IMR-90 (cell line): ENCODE measurements around the gene ESD. TPM values are rescaled to one million over a fixed set of nuclear protein-coding genes. Genes with fewer than 3 reads are reported as not detected.

Experiments used
- ATAC-seq: fragments of 200-7000 bp; cut with Tn5 transposase; 2 replicates; pipeline ENCODE4 v1.9.1; 2020; ENCODE audit warnings: low read depth, mild to moderate bottlenecking, moderate library complexity
- BruUV-seq: library from RNA; stranded (reverse); fragments of 400-500 nt; replicated peaks from 2 replicates; lab custom pipeline; 2021; lab: Mats Ljungman, UMichigan
- CTCF ChIA-PET: fragments of 300-600 bp; formaldehyde crosslinking; extraction: SDS; loops from one replicate; lab custom pipeline; 2021; ENCODE audit warnings: antibody characterized with exemption; lab: Yijun Ruan, JAX
- POLR2A ChIA-PET: fragments of 300-600 bp; sonication (Branson Sonifier 250); formaldehyde crosslinking; loops from one replicate; lab custom pipeline; 2022; ENCODE audit warnings: antibody characterized with exemption; ENCODE audit not compliant: unreplicated experiment; lab: Charles Lee
- DNase-seq: peaks from one replicate; pipeline ENCODE4 v3.0.0; 2013
- H2AFZ ChIP-seq: replicated peaks from 2 replicates; pipeline ENCODE3; 2013; ENCODE audit warnings: low read length, mild to moderate bottlenecking; ENCODE audit not compliant: poor library complexity
- H2AK5ac ChIP-seq: 2 replicates; pipeline ENCODE4 v1.6.1; 2013; ENCODE audit warnings: low read depth, low read length, inconsistent platforms
- H2AK9ac ChIP-seq: replicated peaks from 2 replicates; pipeline ENCODE3; 2013; ENCODE audit warnings: mild to moderate bottlenecking, low read depth, low read length, moderate library complexity; ENCODE audit not compliant: poor library complexity
- H2BK120ac ChIP-seq: 2 replicates; pipeline ENCODE4 v1.6.1; 2013; ENCODE audit warnings: low read depth, low read length, inconsistent platforms
- H2BK15ac ChIP-seq: 3 replicates; pipeline ENCODE4 v1.6.1; 2013; ENCODE audit warnings: low read depth, low read length, inconsistent platforms
- H2BK20ac ChIP-seq: 2 replicates; pipeline ENCODE4 v1.6.1; 2013; ENCODE audit warnings: low read depth, mild to moderate bottlenecking, inconsistent platforms, low read length, moderate library complexity
- H2BK5ac ChIP-seq: 2 replicates; pipeline ENCODE4 v1.6.1; 2013; ENCODE audit warnings: mild to moderate bottlenecking, low read depth, low read length, inconsistent platforms; ENCODE audit not compliant: poor library complexity, severe bottlenecking
- H3K14ac ChIP-seq: replicated peaks from 2 replicates; pipeline ENCODE4 v1.6.1; 2013; ENCODE audit warnings: low read depth, low read length, inconsistent platforms
- H3K18ac ChIP-seq: 2 replicates; pipeline ENCODE4 v1.6.1; 2013; ENCODE audit warnings: low read depth, low read length, control low read depth
- H3K23ac ChIP-seq: 2 replicates; pipeline ENCODE4 v1.6.1; 2013; ENCODE audit warnings: low read depth, low read length, inconsistent platforms
- H3K27ac ChIP-seq: 2 replicates; pipeline ENCODE4 v1.5.1; 2013; ENCODE audit warnings: mild to moderate bottlenecking, control low read depth, low read length; ENCODE audit not compliant: insufficient read depth
- H3K27me3 ChIP-seq: 2 replicates; pipeline ENCODE4 v1.6.1; 2013; ENCODE audit warnings: low read length; ENCODE audit not compliant: control insufficient read depth, insufficient read depth
- H3K36me3 ChIP-seq: 2 replicates; pipeline ENCODE4 v1.6.1; 2013; ENCODE audit warnings: low read length, mixed read lengths; ENCODE audit not compliant: control insufficient read depth, insufficient read depth
- H3K4ac ChIP-seq: 2 replicates; pipeline ENCODE4 v1.6.1; 2013; ENCODE audit warnings: low read depth, low read length, inconsistent platforms
- H3K4me1 ChIP-seq: 2 replicates; pipeline ENCODE4 v1.6.1; 2013; ENCODE audit warnings: low read length, mixed read lengths; ENCODE audit not compliant: control insufficient read depth, insufficient read depth
- H3K4me2 ChIP-seq: 2 replicates; pipeline ENCODE4 v1.6.1; 2013; ENCODE audit warnings: low read depth, mild to moderate bottlenecking, control low read depth, low read length, moderate library complexity
- H3K4me3 ChIP-seq: 2 replicates; pipeline ENCODE4 v1.5.1; 2013; ENCODE audit warnings: low read depth, mild to moderate bottlenecking, control low read depth, low read length, moderate library complexity; ENCODE audit not compliant: insufficient read depth
- H3K56ac ChIP-seq: 2 replicates; pipeline ENCODE4 v1.6.1; 2013; ENCODE audit warnings: low read length, inconsistent platforms; ENCODE audit not compliant: insufficient read depth; ENCODE audit errors: extremely low read depth
- H3K79me1 ChIP-seq, 2 experiments: 2 replicates each; pipeline ENCODE4 v1.6.1; 2013; ENCODE audit warnings: low read length in 2 of 2, inconsistent platforms in 1 of 2, low read depth in 1 of 2
- H3K9ac ChIP-seq: 2 replicates; pipeline ENCODE4 v1.6.1; 2013; ENCODE audit warnings: low read depth, low read length, control low read depth
- H3K9me1 ChIP-seq: 2 replicates; pipeline ENCODE4 v1.6.1; 2013; ENCODE audit warnings: low read length, inconsistent platforms; ENCODE audit not compliant: insufficient read depth
- H3K9me3 ChIP-seq: 2 replicates; pipeline ENCODE4 v1.6.1; 2013; ENCODE audit warnings: low read length; ENCODE audit not compliant: control insufficient read depth, insufficient read depth
- H4K20me1 ChIP-seq: 2 replicates; pipeline ENCODE4 v1.6.1; 2013; ENCODE audit warnings: low read length, inconsistent platforms; ENCODE audit not compliant: insufficient read depth
- H4K5ac ChIP-seq: 2 replicates; pipeline ENCODE4 v1.6.1; 2013; ENCODE audit warnings: mild to moderate bottlenecking, low read depth, low read length, control low read depth
- H4K8ac ChIP-seq, 2 experiments: 2 replicates each; pipeline ENCODE4 v1.6.1; 2013; ENCODE audit warnings: low read depth in 2 of 2, low read length in 2 of 2, control low read depth in 1 of 2, inconsistent platforms in 1 of 2
- H4K91ac ChIP-seq: 2 replicates; pipeline ENCODE4 v1.6.1; 2013; ENCODE audit warnings: low read depth, low read length, inconsistent platforms; ENCODE audit not compliant: insufficient read depth
- BHLHE40 ChIP-seq: fragments of 150-350 bp; IDR thresholded peaks from 2 replicates; pipeline ENCODE4 v1.6.1; 2016; ENCODE audit warnings: mild to moderate bottlenecking, low read depth, low read length
- CEBPB ChIP-seq: IDR thresholded peaks from 2 replicates; pipeline ENCODE4 v1.6.1; 2012; ENCODE audit warnings: low read depth, low read length, improper control_type of control experiment
- CHD1 ChIP-seq: IDR thresholded peaks from 2 replicates; pipeline ENCODE4 v1.6.1; 2012; ENCODE audit warnings: low read depth, low read length, improper control_type of control experiment
- CTCF ChIP-seq: conservative IDR thresholded peaks from 2 replicates; pipeline ENCODE4 v1.5.1; 2012; ENCODE audit warnings: mild to moderate bottlenecking, low read depth, low read length, improper control_type of control experiment
- ELK1 ChIP-seq: fragments of 150-350 bp; IDR thresholded peaks from 2 replicates; pipeline ENCODE4 v1.6.1; 2016; ENCODE audit warnings: low read depth, mild to moderate bottlenecking, low read length, moderate library complexity, borderline replicate concordance
- FOS ChIP-seq: fragments of 150-350 bp; IDR thresholded peaks from 2 replicates; pipeline ENCODE4 v1.6.1; 2016; ENCODE audit warnings: low read depth, low read length
- MAFK ChIP-seq: IDR thresholded peaks from 2 replicates; pipeline ENCODE4 v1.6.1; 2012; ENCODE audit warnings: low read depth, low read length, improper control_type of control experiment
- MAZ ChIP-seq: IDR thresholded peaks from 2 replicates; pipeline ENCODE4 v1.6.1; 2012; ENCODE audit warnings: low read depth, mild to moderate bottlenecking, low read length, improper control_type of control experiment, moderate library complexity, borderline replicate concordance
- MXI1 ChIP-seq: IDR thresholded peaks from 2 replicates; pipeline ENCODE4 v1.6.1; 2012; ENCODE audit warnings: low read depth, mild to moderate bottlenecking, low read length, moderate library complexity, borderline replicate concordance
- NFE2L2 ChIP-seq: fragments of 150-350 bp; IDR thresholded peaks from 2 replicates; pipeline ENCODE4 v1.6.1; 2016; ENCODE audit warnings: low read depth, mild to moderate bottlenecking, low read length
- POLR2A ChIP-seq: IDR thresholded peaks from 2 replicates; pipeline ENCODE4 v1.6.1; 2012; ENCODE audit warnings: mild to moderate bottlenecking, low read depth, low read length
- RAD21 ChIP-seq: IDR thresholded peaks from 2 replicates; pipeline ENCODE4 v1.6.1; 2012; ENCODE audit warnings: low read length, improper control_type of control experiment
- RCOR1 ChIP-seq: IDR thresholded peaks from 2 replicates; pipeline ENCODE4 v1.6.1; 2012; ENCODE audit warnings: mild to moderate bottlenecking, low read length, improper control_type of control experiment; ENCODE audit not compliant: insufficient replicate concordance
- RFX5 ChIP-seq: IDR thresholded peaks from 2 replicates; pipeline ENCODE4 v1.8.0; 2012; ENCODE audit warnings: low read depth, mild to moderate bottlenecking, low read length, moderate library complexity
- SMC3 ChIP-seq: fragments of 150-350 bp; IDR thresholded peaks from 2 replicates; pipeline ENCODE4 v1.6.1; 2016; ENCODE audit warnings: low read depth, mild to moderate bottlenecking, antibody characterized with exemption, low read length, moderate library complexity
- WGBS, 2 experiments: methylation state at CpG; one replicate each; pipeline versions ENCODE4 v1.1.5 to v1.1.7; 2013; ENCODE audit warnings: missing lambda C conversion rate in 2 of 2; ENCODE audit not compliant: insufficient read length in 1 of 2; ENCODE audit errors: extremely low coverage in 2 of 2; 5-methylcytosine and 5-hydroxymethylcytosine counted together
- dilution Hi-C: fragments of 300-500 bp; cut with HindIII; formaldehyde crosslinking; loops from one replicate; pipeline ENCODE4 v1.14.3; 2018; ENCODE audit warnings: low sequenced_read_pairs; ENCODE audit not compliant: unreplicated experiment
- in situ Hi-C: fragments of 300-500 bp; cut with MboI; formaldehyde crosslinking; loops from 3 replicates; pipeline ENCODE4 v1.14.3; 2019; ENCODE audit warnings: low sequenced_read_pairs, inconsistent platforms, mixed read lengths
- intact Hi-C: fragments of 100-400 bp; cut with micrococcal nuclease; formaldehyde crosslinking; loops from 2 replicates; pipeline ENCODE4 v1.10.0; 2022
- polyA plus RNA-seq, 3 experiments: library from polyadenylated mRNA; depleted of rRNA; stranded (reverse); fragments of >200 nt; gene quantifications; 2 replicates each; pipeline ENCODE4 v1.2.3, GENCODE V29; 2012; ENCODE audit warnings: low replicate concordance in 1 of 3
- total RNA-seq: library from RNA; depleted of rRNA; stranded (reverse); fragments of >200 nt; gene quantifications from 2 replicates; pipeline ENCODE4 v1.2.3, GENCODE V29; 2012
- TF ChIP-seq, protein P1 (sequence below): fragments of 150-350 bp; IDR thresholded peaks from 2 replicates; pipeline ENCODE4 v1.6.1; 2017; ENCODE audit warnings: mild to moderate bottlenecking, antibody characterized with exemption, low read length, low read depth

The ESD gene
- total and polyA plus RNA-seq, 2 of the 4 experiments (the other 2 are of a cell fraction), result 90.4 to 135 TPM

DNA sequence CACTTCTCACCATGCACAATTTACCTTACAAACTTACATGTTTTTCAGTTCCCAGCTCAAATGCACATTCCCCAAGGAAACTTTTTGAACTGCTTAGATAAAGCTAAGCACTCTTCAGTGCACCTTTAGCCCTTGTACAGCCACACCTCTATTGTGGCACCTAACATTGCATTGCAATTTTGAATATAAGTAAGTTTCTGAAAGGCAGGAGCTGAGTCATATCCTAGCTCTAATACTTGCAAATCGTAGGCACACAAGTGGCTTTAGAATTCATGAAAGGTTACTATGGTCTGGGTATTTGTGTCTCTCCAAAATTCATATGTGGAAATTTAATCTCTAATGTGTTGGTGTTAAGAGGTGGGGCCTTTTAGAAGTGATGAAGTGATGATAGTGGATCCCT lies 4.9 kb upstream of the ESD start:
- in situ Hi-C loops, result no loop called here
- peaks cover 11% of the 10 kb centered on the region; the same call in 1 of the 2 replicates for H3K9me1 ChIP-seq
- no peaks in the 10 kb centered on the region for H3K36me3 ChIP-seq
- H3K27me3 ChIP-seq, result no peaks in the 10 kb centered on the region
- peak overlapping the region; percentile 18 for H2BK5ac ChIP-seq
- H2BK15ac ChIP-seq, result 0 out of 3 replicates have a peak overlapping the region, but pooled peaks have one; percentile 0
- DNase-seq (peak; percentile 13), ATAC-seq (no peak)
- H3K27ac ChIP-seq, result no peak overlapping the region
- 0 out of 4 replicates have a peak overlapping the region, but pooled peaks of 1 of the 2 experiments have one; percentile 9 for H4K8ac ChIP-seq
- H3K9me3 ChIP-seq, result no peaks in the 10 kb centered on the region
- no peaks in the 10 kb centered on the region; the same call in 1 of the 2 replicates for H4K20me1 ChIP-seq
- WGBS, 2 experiments, result no CpG with 5 or more reads among the region's 1 CpG
- ChIA-PET CTCF (no interaction called here), POLR2A (no interaction called here)
- H4K5ac ChIP-seq, result no peak overlapping the region
- H3K56ac ChIP-seq, result no peak overlapping the region
- H3K4ac ChIP-seq, result no peak overlapping the region
- H3K9ac ChIP-seq, result no peak overlapping the region
- H2AK5ac ChIP-seq, result no peak overlapping the region
- H2AK9ac ChIP-seq, result no peak overlapping the region
- peaks cover under 1% of the 10 kb centered on the region in 2 experiments; a peak in 3 of 4 replicates for H3K79me1 ChIP-seq
- H3K14ac ChIP-seq, result no peak overlapping the region
- H3K4me2 ChIP-seq, result no peak overlapping the region
- no peak overlapping the region for H4K91ac ChIP-seq
- H3K18ac ChIP-seq, result no peak overlapping the region; the same call in 1 of the 2 replicates
- TF ChIP-seq RFX5, result no peak
- TF ChIP-seq CTCF, result no peak
- no peak for TF ChIP-seq CHD1
- no peak for TF ChIP-seq CEBPB
- no peak for TF ChIP-seq MAFK
- TF ChIP-seq NFE2L2, result no peak
- TF ChIP-seq POLR2A, result no peak
- TF ChIP-seq MAZ, result no peak
- no peak for TF ChIP-seq SMC3
- TF ChIP-seq, protein P1, sequence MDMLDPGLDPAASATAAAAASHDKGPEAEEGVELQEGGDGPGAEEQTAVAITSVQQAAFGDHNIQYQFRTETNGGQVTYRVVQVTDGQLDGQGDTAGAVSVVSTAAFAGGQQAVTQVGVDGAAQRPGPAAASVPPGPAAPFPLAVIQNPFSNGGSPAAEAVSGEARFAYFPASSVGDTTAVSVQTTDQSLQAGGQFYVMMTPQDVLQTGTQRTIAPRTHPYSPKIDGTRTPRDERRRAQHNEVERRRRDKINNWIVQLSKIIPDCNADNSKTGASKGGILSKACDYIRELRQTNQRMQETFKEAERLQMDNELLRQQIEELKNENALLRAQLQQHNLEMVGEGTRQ, result no peak
- no peak for TF ChIP-seq RCOR1
- TF ChIP-seq ELK1, result no peak
- TF ChIP-seq BHLHE40, result no peak
- no peak for TF ChIP-seq MXI1
- no peak for TF ChIP-seq FOS
- TF ChIP-seq RAD21, result no peak
- peaks cover 12% of the 10 kb centered on the region for H3K4me1 ChIP-seq
- peak overlapping the region; percentile 4; the same call in 1 of the 2 replicates for H2BK120ac ChIP-seq
- no peak overlapping the region for H2AFZ ChIP-seq
- dilution Hi-C loops, result no loop called here
- H3K23ac ChIP-seq, result no peak overlapping the region
- H2BK20ac ChIP-seq, result no peak overlapping the region
- H3K4me3 ChIP-seq, result no peak overlapping the region
- intact Hi-C loops, result no loop called here
- no TSS peak for BruUV-seq
